ENCODE measurements around the gene SLC45A3. TPM values are rescaled to one million over a fixed set of nuclear protein-coding genes. Genes with fewer than 3 reads are reported as not detected.

Gene SLC45A3
- total RNA-seq, 1 experiment from 2014 or later = 12.3 TPM

DNA sequence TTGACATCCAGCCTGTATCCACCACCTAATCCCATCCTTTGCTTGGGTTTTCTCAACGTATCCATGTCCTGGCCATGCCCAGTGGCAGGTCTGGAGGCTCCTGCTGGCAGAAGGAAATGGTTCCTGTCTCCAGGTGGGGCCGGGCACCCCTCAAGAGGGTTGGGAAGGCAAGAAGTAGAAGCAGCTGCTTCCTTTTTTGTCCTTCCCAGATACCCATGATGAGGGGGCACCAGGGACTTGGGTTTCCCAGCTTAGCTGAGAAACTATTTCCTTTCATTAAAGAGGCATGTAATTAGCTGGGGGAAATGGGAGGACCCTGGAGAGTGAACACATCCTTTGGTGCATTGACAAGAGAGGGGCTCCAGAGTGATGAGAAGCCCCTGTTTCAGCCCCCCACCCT is 21.1 kb upstream of the SLC45A3 start:
- ChIA-PET CTCF (interaction anchor here (1.4 to 2.9 kb wide), 2 partner anchors 10 to 43 kb away, joined by 6 to 10 read pairs; no protein-coding TSS in a partner anchor), RAD21 (ENCODE audit: low non-redundant PET in 1 of 2, low total read pairs in 2 of 2, uncharacterized antibody in 2 of 2, unreplicated experiment in 2 of 2) (no interaction called here), POLR2A (no interaction called here)
- Histone ChIP-seq H3K4me3 (replicated peaks in 1 of 2; ENCODE audit: low read depth in 1 of 2, low read length in 2 of 2) (no peak overlapping the region), H3K79me2 (ENCODE audit: insufficient read depth, low read length) (no peaks in the 10 kb centered on the region), H3K27me3 (ENCODE audit: insufficient read depth, low read length) (no peaks in the 10 kb centered on the region), H3K27ac (ENCODE audit: low read depth, low read length) (no peak overlapping the region), H3K9ac (ENCODE audit: low read length) (no peak overlapping the region), H4K20me1 (ENCODE audit: insufficient read depth) (no peaks in the 10 kb centered on the region; the same call in 1 of the 2 replicates), H3K4me2 (ENCODE audit: low read length) (no peak overlapping the region), H3K4me1 (ENCODE audit: control insufficient read depth in 1 of 2, insufficient read depth in 2 of 2, low read length in 2 of 2) (no peaks in the 10 kb centered on the region), H3K9me2 (ENCODE audit: insufficient read depth) (no peaks in the 10 kb centered on the region), H3K36me3 (ENCODE audit: control insufficient read depth in 1 of 2, insufficient read depth in 2 of 2, low read length in 2 of 2) (no peaks in the 10 kb centered on the region), H3K9me3 (ENCODE audit: control insufficient read depth in 1 of 2, insufficient read depth in 1 of 2, low read depth in 1 of 2, low read length in 2 of 2) (no peaks in the 10 kb centered on the region), H2AFZ (ENCODE audit: low read depth, low read length, poor library complexity, severe bottlenecking) (no peak overlapping the region)
- ATAC-seq = no peak
- intact Hi-C loops (cut with micrococcal nuclease) = no loop called here
- no peak for TF ChIP-seq EZH2 (IDR thresholded peaks at IDR 0.05)
- TF ChIP-seq TCF7L2 (IDR thresholded peaks at IDR 0.05; ENCODE audit: borderline replicate concordance, extremely low read depth, insufficient read depth, insufficient read length) = no peak
- TF ChIP-seq, protein P1, sequence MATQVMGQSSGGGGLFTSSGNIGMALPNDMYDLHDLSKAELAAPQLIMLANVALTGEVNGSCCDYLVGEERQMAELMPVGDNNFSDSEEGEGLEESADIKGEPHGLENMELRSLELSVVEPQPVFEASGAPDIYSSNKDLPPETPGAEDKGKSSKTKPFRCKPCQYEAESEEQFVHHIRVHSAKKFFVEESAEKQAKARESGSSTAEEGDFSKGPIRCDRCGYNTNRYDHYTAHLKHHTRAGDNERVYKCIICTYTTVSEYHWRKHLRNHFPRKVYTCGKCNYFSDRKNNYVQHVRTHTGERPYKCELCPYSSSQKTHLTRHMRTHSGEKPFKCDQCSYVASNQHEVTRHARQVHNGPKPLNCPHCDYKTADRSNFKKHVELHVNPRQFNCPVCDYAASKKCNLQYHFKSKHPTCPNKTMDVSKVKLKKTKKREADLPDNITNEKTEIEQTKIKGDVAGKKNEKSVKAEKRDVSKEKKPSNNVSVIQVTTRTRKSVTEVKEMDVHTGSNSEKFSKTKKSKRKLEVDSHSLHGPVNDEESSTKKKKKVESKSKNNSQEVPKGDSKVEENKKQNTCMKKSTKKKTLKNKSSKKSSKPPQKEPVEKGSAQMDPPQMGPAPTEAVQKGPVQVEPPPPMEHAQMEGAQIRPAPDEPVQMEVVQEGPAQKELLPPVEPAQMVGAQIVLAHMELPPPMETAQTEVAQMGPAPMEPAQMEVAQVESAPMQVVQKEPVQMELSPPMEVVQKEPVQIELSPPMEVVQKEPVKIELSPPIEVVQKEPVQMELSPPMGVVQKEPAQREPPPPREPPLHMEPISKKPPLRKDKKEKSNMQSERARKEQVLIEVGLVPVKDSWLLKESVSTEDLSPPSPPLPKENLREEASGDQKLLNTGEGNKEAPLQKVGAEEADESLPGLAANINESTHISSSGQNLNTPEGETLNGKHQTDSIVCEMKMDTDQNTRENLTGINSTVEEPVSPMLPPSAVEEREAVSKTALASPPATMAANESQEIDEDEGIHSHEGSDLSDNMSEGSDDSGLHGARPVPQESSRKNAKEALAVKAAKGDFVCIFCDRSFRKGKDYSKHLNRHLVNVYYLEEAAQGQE (IDR thresholded peaks at IDR 0.05; ENCODE audit: low read depth) = no peak
- TF ChIP-seq EGR1 (IDR thresholded peaks at IDR 0.05; ENCODE audit: low read depth) = no peak
- TF ChIP-seq EZH2phosphoT487 (IDR thresholded peaks at IDR 0.05; ENCODE audit: borderline replicate concordance) = no peak
- no peak for TF ChIP-seq POLR2AphosphoS5 (IDR thresholded peaks at IDR 0.05; ENCODE audit: low read depth, low read length)
- no peak for TF ChIP-seq YY1 (IDR thresholded peaks at IDR 0.05; ENCODE audit: extremely low read depth, insufficient replicate concordance, low read depth, low read length)
- TF ChIP-seq, protein P2, sequence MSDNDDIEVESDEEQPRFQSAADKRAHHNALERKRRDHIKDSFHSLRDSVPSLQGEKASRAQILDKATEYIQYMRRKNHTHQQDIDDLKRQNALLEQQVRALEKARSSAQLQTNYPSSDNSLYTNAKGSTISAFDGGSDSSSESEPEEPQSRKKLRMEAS (IDR thresholded peaks at IDR 0.05) = no peak
- TF ChIP-seq SP1 (IDR thresholded peaks at IDR 0.05; ENCODE audit: low read depth) = no peak
- no peak for TF ChIP-seq RAD21 (IDR thresholded peaks at IDR 0.05; ENCODE audit: low read depth)
- TF ChIP-seq, protein P3, sequence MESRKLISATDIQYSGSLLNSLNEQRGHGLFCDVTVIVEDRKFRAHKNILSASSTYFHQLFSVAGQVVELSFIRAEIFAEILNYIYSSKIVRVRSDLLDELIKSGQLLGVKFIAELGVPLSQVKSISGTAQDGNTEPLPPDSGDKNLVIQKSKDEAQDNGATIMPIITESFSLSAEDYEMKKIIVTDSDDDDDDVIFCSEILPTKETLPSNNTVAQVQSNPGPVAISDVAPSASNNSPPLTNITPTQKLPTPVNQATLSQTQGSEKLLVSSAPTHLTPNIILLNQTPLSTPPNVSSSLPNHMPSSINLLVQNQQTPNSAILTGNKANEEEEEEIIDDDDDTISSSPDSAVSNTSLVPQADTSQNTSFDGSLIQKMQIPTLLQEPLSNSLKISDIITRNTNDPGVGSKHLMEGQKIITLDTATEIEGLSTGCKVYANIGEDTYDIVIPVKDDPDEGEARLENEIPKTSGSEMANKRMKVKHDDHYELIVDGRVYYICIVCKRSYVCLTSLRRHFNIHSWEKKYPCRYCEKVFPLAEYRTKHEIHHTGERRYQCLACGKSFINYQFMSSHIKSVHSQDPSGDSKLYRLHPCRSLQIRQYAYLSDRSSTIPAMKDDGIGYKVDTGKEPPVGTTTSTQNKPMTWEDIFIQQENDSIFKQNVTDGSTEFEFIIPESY (IDR thresholded peaks at IDR 0.05; ENCODE audit: extremely low read depth, insufficient replicate concordance, low read length) = no peak
- no peak for TF ChIP-seq CEBPB (IDR thresholded peaks at IDR 0.05; ENCODE audit: low read depth)
- no peak for TF ChIP-seq ELF1 (IDR thresholded peaks at IDR 0.05; ENCODE audit: borderline replicate concordance, low read depth)
- no peak for TF ChIP-seq POLR2A (IDR thresholded peaks at IDR 0.05; ENCODE audit: borderline replicate concordance, extremely low read depth, insufficient read depth, insufficient read length)
- TF ChIP-seq FOSL1 (IDR thresholded peaks at IDR 0.05; ENCODE audit: low read depth) = no peak
- no peak for TF ChIP-seq JUND (IDR thresholded peaks at IDR 0.05)
- TF ChIP-seq, protein P4, sequence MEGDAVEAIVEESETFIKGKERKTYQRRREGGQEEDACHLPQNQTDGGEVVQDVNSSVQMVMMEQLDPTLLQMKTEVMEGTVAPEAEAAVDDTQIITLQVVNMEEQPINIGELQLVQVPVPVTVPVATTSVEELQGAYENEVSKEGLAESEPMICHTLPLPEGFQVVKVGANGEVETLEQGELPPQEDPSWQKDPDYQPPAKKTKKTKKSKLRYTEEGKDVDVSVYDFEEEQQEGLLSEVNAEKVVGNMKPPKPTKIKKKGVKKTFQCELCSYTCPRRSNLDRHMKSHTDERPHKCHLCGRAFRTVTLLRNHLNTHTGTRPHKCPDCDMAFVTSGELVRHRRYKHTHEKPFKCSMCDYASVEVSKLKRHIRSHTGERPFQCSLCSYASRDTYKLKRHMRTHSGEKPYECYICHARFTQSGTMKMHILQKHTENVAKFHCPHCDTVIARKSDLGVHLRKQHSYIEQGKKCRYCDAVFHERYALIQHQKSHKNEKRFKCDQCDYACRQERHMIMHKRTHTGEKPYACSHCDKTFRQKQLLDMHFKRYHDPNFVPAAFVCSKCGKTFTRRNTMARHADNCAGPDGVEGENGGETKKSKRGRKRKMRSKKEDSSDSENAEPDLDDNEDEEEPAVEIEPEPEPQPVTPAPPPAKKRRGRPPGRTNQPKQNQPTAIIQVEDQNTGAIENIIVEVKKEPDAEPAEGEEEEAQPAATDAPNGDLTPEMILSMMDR (IDR thresholded peaks at IDR 0.05 in 2 of 3, conservative IDR thresholded peaks at IDR 0.05 in 1 of 3; ENCODE audit: borderline replicate concordance in 1 of 3, insufficient read depth in 1 of 3, low read depth in 2 of 3, low read length in 2 of 3) = no peak
- TF ChIP-seq ZFX (IDR thresholded peaks at IDR 0.05) = no peak
- no peak for TF ChIP-seq SRF (IDR thresholded peaks at IDR 0.05; ENCODE audit: low read depth)
- no TSS peak for BruUV-seq (replicated peaks)
- no peak for DNase-seq (ENCODE audit: low read depth, low spot score)
